Measurements from ENCODE around the gene ZFAND6. TPM values are rescaled to one million over a fixed set of nuclear protein-coding genes. Genes with fewer than 3 reads are reported as not detected.

Gene ZFAND6
- total RNA-seq, 1 donor: 109 TPM

DNA sequence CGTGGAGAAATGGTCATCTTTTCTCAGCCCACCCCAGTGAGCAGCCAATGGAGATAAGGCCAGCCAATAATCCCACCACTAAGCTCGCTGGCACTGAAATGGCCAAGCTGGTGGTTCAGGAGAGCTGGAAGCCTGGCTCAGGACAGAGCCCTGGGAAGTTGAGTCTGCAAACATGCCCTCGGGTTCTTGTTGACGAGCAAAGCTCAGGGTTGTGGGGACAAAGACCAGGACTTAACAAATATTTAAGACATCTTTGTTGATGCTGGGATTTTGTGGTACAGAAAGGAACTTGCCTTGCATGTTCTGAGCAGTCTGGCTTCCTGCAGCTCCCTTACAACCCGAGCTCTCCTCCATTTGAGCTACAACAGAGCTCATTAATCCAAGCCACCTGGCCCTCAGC is 97.7 kb downstream of the ZFAND6 start:
- no peak for DNase-seq (ENCODE audit: insufficient read length, low spot score, missing footprints)
- Histone ChIP-seq H3K9me3 (ENCODE audit: low read depth, low read length) (no peaks in the 10 kb centered on the region), H3K4me2 (ENCODE audit: insufficient read depth, low read length) (no peak overlapping the region), H3K79me2 (ENCODE audit: insufficient read depth, low read length) (peaks cover 12% of the 10 kb centered on the region), H3K4me3 (ENCODE audit: insufficient read depth, low read length) (no peak overlapping the region), H3K4me1 (ENCODE audit: insufficient read depth, low read length) (peaks cover 29% of the 10 kb centered on the region), H3K27ac (ENCODE audit: low read depth, low read length) (no peak overlapping the region), H3K36me3 (ENCODE audit: insufficient read depth, low read length) (peaks cover 8% of the 10 kb centered on the region), H4K20me1 (ENCODE audit: insufficient read depth, low read length) (no peaks in the 10 kb centered on the region), H3K27me3 (ENCODE audit: insufficient read depth, low read length) (no peaks in the 10 kb centered on the region), H2AFZ (ENCODE audit: low read length) (no peak overlapping the region)
- TF ChIP-seq, protein P1, sequence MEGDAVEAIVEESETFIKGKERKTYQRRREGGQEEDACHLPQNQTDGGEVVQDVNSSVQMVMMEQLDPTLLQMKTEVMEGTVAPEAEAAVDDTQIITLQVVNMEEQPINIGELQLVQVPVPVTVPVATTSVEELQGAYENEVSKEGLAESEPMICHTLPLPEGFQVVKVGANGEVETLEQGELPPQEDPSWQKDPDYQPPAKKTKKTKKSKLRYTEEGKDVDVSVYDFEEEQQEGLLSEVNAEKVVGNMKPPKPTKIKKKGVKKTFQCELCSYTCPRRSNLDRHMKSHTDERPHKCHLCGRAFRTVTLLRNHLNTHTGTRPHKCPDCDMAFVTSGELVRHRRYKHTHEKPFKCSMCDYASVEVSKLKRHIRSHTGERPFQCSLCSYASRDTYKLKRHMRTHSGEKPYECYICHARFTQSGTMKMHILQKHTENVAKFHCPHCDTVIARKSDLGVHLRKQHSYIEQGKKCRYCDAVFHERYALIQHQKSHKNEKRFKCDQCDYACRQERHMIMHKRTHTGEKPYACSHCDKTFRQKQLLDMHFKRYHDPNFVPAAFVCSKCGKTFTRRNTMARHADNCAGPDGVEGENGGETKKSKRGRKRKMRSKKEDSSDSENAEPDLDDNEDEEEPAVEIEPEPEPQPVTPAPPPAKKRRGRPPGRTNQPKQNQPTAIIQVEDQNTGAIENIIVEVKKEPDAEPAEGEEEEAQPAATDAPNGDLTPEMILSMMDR (IDR thresholded peaks at IDR 0.05; ENCODE audit: extremely low read depth, low read depth, low read length): no peak

- no peaks in the 10 kb centered on the region for H3K9me3 ChIP-seq (ENCODE audit: low read depth, low read length)
- peaks cover 23% of the 10 kb centered on the region for H3K36me3 ChIP-seq (ENCODE audit: insufficient read depth, low read length)
- DNase-seq (ENCODE audit: insufficient read length, low spot score, missing footprints): no peak
- no peaks in the 10 kb centered on the region for H3K27me3 ChIP-seq (ENCODE audit: insufficient read depth, low read length)
- H3K27ac ChIP-seq (ENCODE audit: low read depth, low read length): peak overlapping the region; percentile 36
- peaks cover 8% of the 10 kb centered on the region for H3K79me2 ChIP-seq (ENCODE audit: insufficient read depth, low read length)
- TF ChIP-seq, protein P1 (IDR thresholded peaks at IDR 0.05; ENCODE audit: extremely low read depth, low read depth, low read length): no peak
- peaks cover 17% of the 10 kb centered on the region for H3K4me1 ChIP-seq (ENCODE audit: insufficient read depth, low read length)
- no peak overlapping the region for H2AFZ ChIP-seq (ENCODE audit: low read length)
- no peak overlapping the region for H3K4me3 ChIP-seq (ENCODE audit: insufficient read depth, low read length)
- no peaks in the 10 kb centered on the region for H4K20me1 ChIP-seq (ENCODE audit: insufficient read depth, low read length)
- no peak overlapping the region for H3K4me2 ChIP-seq (ENCODE audit: insufficient read depth, low read length)
These were observed 99.8 kb downstream of the ZFAND6 start for GRCh38 chr15:80159301-80159700.

- peaks cover 23% of the 10 kb centered on the region for H3K36me3 ChIP-seq (ENCODE audit: insufficient read depth, low read length)
- H3K9me3 ChIP-seq (ENCODE audit: low read depth, low read length): no peaks in the 10 kb centered on the region
- H3K4me3 ChIP-seq (ENCODE audit: insufficient read depth, low read length): no peak overlapping the region
- H2AFZ ChIP-seq (ENCODE audit: low read length): peak overlapping the region; percentile 45
- H3K27me3 ChIP-seq (ENCODE audit: insufficient read depth, low read length): no peaks in the 10 kb centered on the region
- TF ChIP-seq, protein P1 (IDR thresholded peaks at IDR 0.05; ENCODE audit: extremely low read depth, low read depth, low read length): no peak
- peak; percentile 83 for DNase-seq (ENCODE audit: insufficient read length, low spot score, missing footprints)
- H3K27ac ChIP-seq (ENCODE audit: low read depth, low read length): peak overlapping the region; percentile 55
- H3K79me2 ChIP-seq (ENCODE audit: insufficient read depth, low read length): peaks cover 1% of the 10 kb centered on the region
- H4K20me1 ChIP-seq (ENCODE audit: insufficient read depth, low read length): no peaks in the 10 kb centered on the region
- H3K4me1 ChIP-seq (ENCODE audit: insufficient read depth, low read length): peaks cover 15% of the 10 kb centered on the region
- H3K4me2 ChIP-seq (ENCODE audit: insufficient read depth, low read length): no peak overlapping the region
These were observed 100.5 kb downstream of the ZFAND6 start for GRCh38 chr15:80159811-80160569.

DNA sequence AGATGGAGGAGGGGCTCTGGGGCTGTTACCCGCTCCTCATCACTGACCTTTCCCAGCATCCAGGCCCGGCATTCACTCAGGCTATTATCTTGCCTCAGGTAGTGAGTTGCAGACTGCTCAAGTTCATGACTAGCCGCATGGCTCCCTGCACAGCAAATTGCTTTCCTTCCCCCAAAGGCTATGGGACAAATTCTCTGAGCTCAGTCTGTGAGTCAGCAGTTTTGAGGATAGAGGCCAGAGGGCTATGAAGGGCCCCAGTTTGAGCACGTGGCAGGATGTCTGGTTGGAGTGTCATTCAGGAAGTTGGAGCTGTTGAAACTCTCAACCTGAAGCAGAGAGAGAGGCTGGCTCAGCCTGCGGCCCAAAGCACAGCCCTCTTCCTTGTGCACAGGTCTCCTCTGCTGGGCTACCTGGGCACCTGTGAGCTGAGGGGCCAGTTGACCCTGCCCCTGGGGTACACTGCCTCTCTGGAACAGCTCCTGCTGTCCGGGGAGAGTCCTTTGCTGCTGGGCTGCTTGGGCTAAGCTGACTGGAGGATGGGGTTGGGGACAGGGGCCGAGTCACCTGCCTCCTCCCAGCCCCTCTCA is 101.2 kb downstream of the ZFAND6 start:
- no peak overlapping the region for H3K4me3 ChIP-seq (ENCODE audit: insufficient read depth, low read length)
- peak overlapping the region; percentile 55 for H3K27ac ChIP-seq (ENCODE audit: low read depth, low read length)
- no peaks in the 10 kb centered on the region for H3K27me3 ChIP-seq (ENCODE audit: insufficient read depth, low read length)
- no peaks in the 10 kb centered on the region for H3K9me3 ChIP-seq (ENCODE audit: low read depth, low read length)
- H3K4me1 ChIP-seq (ENCODE audit: insufficient read depth, low read length): peaks cover 15% of the 10 kb centered on the region
- H2AFZ ChIP-seq (ENCODE audit: low read length): peak overlapping the region; percentile 45
- H3K36me3 ChIP-seq (ENCODE audit: insufficient read depth, low read length): peaks cover 23% of the 10 kb centered on the region
- TF ChIP-seq, protein P1 (IDR thresholded peaks at IDR 0.05; ENCODE audit: extremely low read depth, low read depth, low read length): no peak
- DNase-seq (ENCODE audit: insufficient read length, low spot score, missing footprints): peak; percentile 89
- no peaks in the 10 kb centered on the region for H4K20me1 ChIP-seq (ENCODE audit: insufficient read depth, low read length)
- H3K79me2 ChIP-seq (ENCODE audit: insufficient read depth, low read length): no peaks in the 10 kb centered on the region
- H3K4me2 ChIP-seq (ENCODE audit: insufficient read depth, low read length): no peak overlapping the region
